HG02938 (cell line): Measurements from ENCODE around the gene KCNA10.

ENCODE experiments used
- ATAC-seq: cut with Tn5 transposase; IDR thresholded peaks from one replicate; pipeline ENCODE4 v1.9.1; 2021; ENCODE audit warnings: mild to moderate bottlenecking, moderate library complexity; ENCODE audit not compliant: unreplicated experiment

Gene KCNA10

GRCh38 chr1:110480356-110481096 lies 38.4 kb downstream of the KCNA10 start:
- ATAC-seq = no peak

- ATAC-seq = no peak
Observed at GRCh38 chr1:110478886-110479285, 40.1 kb downstream of the KCNA10 start.

GRCh38 chr1:110477967-110478640 lies 40.9 kb downstream of the KCNA10 start:
- no peak for ATAC-seq

- ATAC-seq = no peak
Observed at GRCh38 chr1:110477445-110477957, 41.5 kb downstream of the KCNA10 start.

GRCh38 chr1:110477041-110477440 lies 41.9 kb downstream of the KCNA10 start:
- ATAC-seq = no peak

GRCh38 chr1:110476028-110476765 lies 42.8 kb downstream of the KCNA10 start:
- ATAC-seq = no peak

GRCh38 chr1:110475362-110476027 lies 43.5 kb downstream of the KCNA10 start:
- no peak for ATAC-seq

- ATAC-seq = no peak
Observed at GRCh38 chr1:110474444-110474843, 44.5 kb downstream of the KCNA10 start.

- no peak for ATAC-seq
Observed at GRCh38 chr1:110472546-110472945, 46.4 kb downstream of the KCNA10 start.

- no peak for ATAC-seq
Observed at GRCh38 chr1:110471131-110471530, 47.8 kb downstream of the KCNA10 start.
